Karpas-422 (cell line): ENCODE data around the gene SLC12A5. TPM values are rescaled to one million over a fixed set of nuclear protein-coding genes. Genes with fewer than 3 reads are reported as not detected.

Experiments
- DNase-seq: peaks from one replicate; pipeline ENCODE4 v3.0.0-alpha.2; 2015
- H2AFZ ChIP-seq: fragments of 200-600 bp; sonication (generic); 2 replicates; pipeline ENCODE4 v1.6.1; 2014; ENCODE audit warnings: antibody characterized with exemption, low read length, mixed read lengths
- H3K27ac ChIP-seq: fragments of 200-600 bp; sonication (generic); 2 replicates; pipeline ENCODE4 v1.5.1; 2014; ENCODE audit warnings: mild to moderate bottlenecking, low read length, moderate library complexity
- H3K27me3 ChIP-seq: fragments of 200-600 bp; sonication (generic); 2 replicates; pipeline ENCODE4 v1.6.1; 2014; ENCODE audit warnings: low read length, mixed read lengths
- H3K36me3 ChIP-seq: fragments of 200-600 bp; sonication (generic); 2 replicates; pipeline ENCODE4 v1.6.1; 2014; ENCODE audit warnings: low read length, mixed read lengths; ENCODE audit not compliant: insufficient read depth
- H3K4me1 ChIP-seq: fragments of 200-600 bp; sonication (generic); 2 replicates; pipeline ENCODE4 v1.6.1; 2014; ENCODE audit warnings: mild to moderate bottlenecking, low read length, mixed read lengths
- H3K4me2 ChIP-seq: fragments of 200-600 bp; sonication (generic); 2 replicates; pipeline ENCODE4 v1.6.1; 2014; ENCODE audit warnings: low read length, low read depth, mild to moderate bottlenecking; ENCODE audit not compliant: poor library complexity, severe bottlenecking
- H3K4me3 ChIP-seq: fragments of 200-600 bp; sonication (generic); 2 replicates; pipeline ENCODE4 v1.5.1; 2014; ENCODE audit warnings: mild to moderate bottlenecking, antibody characterized with exemption, low read length, mixed read lengths
- H3K79me2 ChIP-seq: fragments of 200-600 bp; sonication (generic); 2 replicates; pipeline ENCODE4 v1.6.1; 2014; ENCODE audit warnings: mild to moderate bottlenecking, low read length, mixed read lengths
- H3K9ac ChIP-seq: fragments of 200-600 bp; sonication (generic); 2 replicates; pipeline ENCODE4 v1.6.0; 2014; ENCODE audit warnings: low read length
- H3K9me2 ChIP-seq: fragments of 200-600 bp; sonication (generic), shearing (Covaris generic); replicated peaks from 2 replicates; pipeline ENCODE4 v1.6.0; 2014; ENCODE audit warnings: mild to moderate bottlenecking, low read length, moderate library complexity; ENCODE audit not compliant: insufficient read depth
- H3K9me3 ChIP-seq: fragments of 300-700, 200-600 bp; sonication (generic); 2 replicates; pipeline ENCODE4 v1.6.1; 2014; ENCODE audit warnings: low read length, mixed read lengths
- H4K20me1 ChIP-seq: fragments of 200-600 bp; sonication (generic); 2 replicates; pipeline ENCODE4 v1.6.1; 2014; ENCODE audit warnings: mild to moderate bottlenecking, antibody characterized with exemption, low read length, low read depth; ENCODE audit not compliant: insufficient read depth
- total RNA-seq: library from RNA; depleted of rRNA; stranded (reverse); fragments of >200 nt; shearing (Covaris generic); gene quantifications from 2 replicates; pipeline ENCODE4 v1.2.3, GENCODE V29; 2014; ENCODE audit warnings: low replicate concordance

Gene SLC12A5
- total RNA-seq, 1 experiment from 2014 or later: not detected

DNA sequence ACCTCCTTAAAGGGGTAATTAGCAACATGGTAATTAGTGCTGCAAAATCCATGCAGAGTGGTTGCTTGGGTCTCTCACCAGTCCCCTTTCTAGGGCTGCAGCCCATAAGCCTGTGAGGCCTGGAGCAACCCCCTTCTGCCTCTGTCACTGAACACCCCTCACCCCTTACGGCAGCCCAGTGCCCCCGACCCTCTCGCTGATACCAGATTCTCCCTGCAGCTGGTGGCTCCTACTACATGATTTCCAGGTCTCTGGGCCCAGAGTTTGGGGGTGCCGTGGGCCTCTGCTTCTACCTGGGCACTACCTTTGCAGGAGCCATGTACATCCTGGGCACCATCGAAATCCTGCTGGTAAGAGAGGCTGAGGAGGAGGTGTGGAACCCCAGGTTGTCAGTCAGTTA is 8.0 kb downstream of the SLC12A5 start:
- Histone ChIP-seq H3K9me2 (no peaks in the 10 kb centered on the region), H3K27me3 (no peaks in the 10 kb centered on the region), H4K20me1 (no peaks in the 10 kb centered on the region), H3K4me1 (no peaks in the 10 kb centered on the region), H2AFZ (no peak overlapping the region), H3K36me3 (no peaks in the 10 kb centered on the region), H3K4me2 (no peak overlapping the region), H3K4me3 (no peak overlapping the region), H3K79me2 (no peaks in the 10 kb centered on the region), H3K9ac (no peak overlapping the region), H3K27ac (no peak overlapping the region), H3K9me3 (no peaks in the 10 kb centered on the region)
- DNase-seq: no peak

DNA sequence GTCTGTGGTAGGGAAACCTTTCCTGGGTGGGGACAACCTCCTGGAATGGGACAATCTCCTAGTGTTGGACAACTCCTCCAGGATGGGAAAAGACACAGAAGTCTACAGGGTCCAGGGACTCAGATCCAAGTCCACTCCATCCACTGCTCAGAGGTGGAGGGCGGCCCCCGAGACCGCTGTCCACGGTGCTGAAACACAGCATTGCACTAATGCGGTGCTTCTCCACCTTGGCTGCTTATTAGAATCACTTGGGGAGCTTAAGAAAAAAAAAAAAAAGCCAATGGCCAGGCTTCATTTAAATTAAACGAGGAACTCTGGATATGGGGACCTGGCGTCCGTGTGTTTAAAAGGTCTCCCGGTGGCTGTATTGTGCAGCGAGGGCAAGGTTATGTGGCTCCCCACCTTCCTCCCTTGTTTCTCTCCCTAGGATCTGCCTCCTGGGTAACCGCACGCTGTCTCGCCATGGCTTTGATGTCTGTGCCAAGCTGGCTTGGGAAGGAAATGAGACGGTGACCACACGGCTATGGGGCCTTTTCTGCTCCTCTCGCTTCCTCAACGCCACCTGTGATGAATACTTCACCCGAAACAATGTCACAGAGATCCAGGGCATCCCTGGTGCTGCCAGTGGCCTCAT is 12.0 kb downstream of the SLC12A5 start:
- DNase-seq: peak; percentile 82
- Histone ChIP-seq H3K4me3 (no peak overlapping the region), H3K9ac (no peak overlapping the region)

DNA sequence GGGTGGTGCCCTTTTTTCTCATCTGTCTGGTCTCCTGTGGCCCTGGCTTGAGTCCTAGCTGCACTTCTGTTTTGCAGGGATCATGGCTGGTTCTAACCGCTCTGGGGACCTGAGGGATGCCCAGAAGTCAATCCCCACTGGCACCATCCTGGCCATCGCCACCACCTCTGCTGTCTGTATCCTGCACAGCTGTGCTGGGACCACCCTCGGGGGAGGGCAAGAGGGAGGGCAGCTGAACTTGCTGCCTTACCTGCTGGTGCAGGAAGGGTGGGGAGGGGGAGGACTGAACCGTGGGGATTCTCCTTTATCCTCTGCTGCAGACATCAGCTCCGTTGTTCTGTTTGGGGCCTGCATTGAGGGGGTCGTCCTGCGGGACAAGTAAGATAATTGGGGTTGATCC is 14.5 kb downstream of the SLC12A5 start:
- Histone ChIP-seq H3K79me2 (no peaks in the 10 kb centered on the region), H3K4me3 (no peak overlapping the region), H3K4me2 (no peak overlapping the region), H2AFZ (no peak overlapping the region), H4K20me1 (0 out of 2 replicates have a peak, but pooled peaks cover 8% of the 10 kb centered on the region), H3K9ac (no peak overlapping the region), H3K27ac (no peak overlapping the region), H3K4me1 (no peaks in the 10 kb centered on the region), H3K9me3 (no peaks in the 10 kb centered on the region), H3K36me3 (no peaks in the 10 kb centered on the region), H3K27me3 (no peaks in the 10 kb centered on the region), H3K9me2 (no peaks in the 10 kb centered on the region)
- DNase-seq: no peak

More for the DNA sequence above, 12.0 kb downstream of the SLC12A5 start:
- Histone ChIP-seq H2AFZ (no peak overlapping the region), H3K4me1 (no peaks in the 10 kb centered on the region), H3K9me2 (no peaks in the 10 kb centered on the region), H3K27me3 (no peaks in the 10 kb centered on the region), H3K4me2 (no peak overlapping the region), H4K20me1 (no peaks in the 10 kb centered on the region), H3K36me3 (no peaks in the 10 kb centered on the region), H3K79me2 (no peaks in the 10 kb centered on the region), H3K27ac (no peak overlapping the region), H3K9me3 (no peaks in the 10 kb centered on the region)

DNA sequence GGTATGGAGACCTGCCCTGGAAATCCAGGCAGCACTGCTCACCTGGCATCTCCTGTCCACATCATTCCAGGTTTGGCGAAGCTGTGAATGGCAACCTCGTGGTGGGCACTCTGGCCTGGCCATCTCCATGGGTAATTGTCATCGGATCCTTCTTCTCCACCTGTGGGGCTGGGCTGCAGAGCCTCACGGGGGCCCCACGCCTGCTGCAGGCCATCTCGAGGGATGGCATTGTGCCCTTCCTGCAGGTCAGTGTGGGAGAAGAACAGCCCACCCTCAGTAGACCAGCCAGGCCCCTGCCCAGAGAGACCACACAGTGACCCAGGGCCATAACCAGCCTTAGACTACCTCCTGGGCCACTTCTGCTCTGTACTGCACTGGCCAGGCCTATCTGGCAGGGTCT is 15.9 kb downstream of the SLC12A5 start:
- Histone ChIP-seq H4K20me1 (0 out of 2 replicates have a peak, but pooled peaks cover 8% of the 10 kb centered on the region), H3K9me2 (no peaks in the 10 kb centered on the region), H3K4me1 (no peaks in the 10 kb centered on the region), H3K9me3 (no peaks in the 10 kb centered on the region), H3K79me2 (no peaks in the 10 kb centered on the region), H3K4me3 (no peak overlapping the region), H2AFZ (no peak overlapping the region), H3K36me3 (no peaks in the 10 kb centered on the region), H3K27ac (no peak overlapping the region), H3K27me3 (no peaks in the 10 kb centered on the region), H3K4me2 (no peak overlapping the region), H3K9ac (no peak overlapping the region)
- DNase-seq: no peak

DNA sequence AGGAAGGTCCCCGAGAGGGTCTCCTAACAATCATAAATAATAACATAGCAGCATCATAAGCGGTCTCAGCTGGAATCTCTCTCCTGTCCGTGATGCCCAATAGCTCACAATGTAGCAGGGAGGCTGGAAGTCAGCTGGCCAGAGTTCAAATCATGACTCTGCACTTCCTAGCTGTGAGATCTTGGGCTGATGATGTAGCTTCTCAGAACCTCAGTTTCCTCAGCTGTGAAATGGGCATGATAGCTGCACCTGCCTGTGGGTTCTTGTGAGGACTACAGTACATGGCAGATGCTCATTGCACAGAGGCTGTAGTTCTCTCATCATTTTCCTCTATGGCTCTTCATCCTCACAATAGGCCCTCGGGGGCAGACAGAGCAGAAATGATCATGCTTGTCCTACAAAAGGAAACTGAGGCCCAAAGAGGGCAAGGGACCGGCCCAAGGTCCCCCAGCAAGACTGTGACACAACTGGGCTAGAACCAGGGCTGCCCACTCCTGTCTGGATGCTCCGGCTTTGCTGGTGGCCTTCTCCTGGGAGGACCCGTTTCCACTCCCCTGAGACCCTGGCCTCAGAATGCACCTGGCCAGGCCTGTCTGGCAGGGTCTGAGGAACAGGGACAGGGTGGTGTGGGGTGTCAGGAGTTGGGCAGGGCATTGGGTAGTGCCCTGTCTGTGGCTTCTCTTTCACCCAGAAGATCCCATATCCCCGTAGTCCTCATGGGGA is 17.7 kb downstream of the SLC12A5 start:
- H3K9ac ChIP-seq: no peak overlapping the region
- no peak overlapping the region for H2AFZ ChIP-seq
- H3K4me1 ChIP-seq: no peaks in the 10 kb centered on the region
- no peaks in the 10 kb centered on the region for H3K9me2 ChIP-seq
- no peak overlapping the region for H3K27ac ChIP-seq
- DNase-seq: no peak
- H3K79me2 ChIP-seq: no peaks in the 10 kb centered on the region
- H3K9me3 ChIP-seq: no peaks in the 10 kb centered on the region
- no peaks in the 10 kb centered on the region for H3K36me3 ChIP-seq
- H3K4me2 ChIP-seq: no peak overlapping the region
- no peak overlapping the region for H3K4me3 ChIP-seq
- H3K27me3 ChIP-seq: no peaks in the 10 kb centered on the region
- H4K20me1 ChIP-seq: 0 out of 2 replicates have a peak, but pooled peaks cover 8% of the 10 kb centered on the region

DNA sequence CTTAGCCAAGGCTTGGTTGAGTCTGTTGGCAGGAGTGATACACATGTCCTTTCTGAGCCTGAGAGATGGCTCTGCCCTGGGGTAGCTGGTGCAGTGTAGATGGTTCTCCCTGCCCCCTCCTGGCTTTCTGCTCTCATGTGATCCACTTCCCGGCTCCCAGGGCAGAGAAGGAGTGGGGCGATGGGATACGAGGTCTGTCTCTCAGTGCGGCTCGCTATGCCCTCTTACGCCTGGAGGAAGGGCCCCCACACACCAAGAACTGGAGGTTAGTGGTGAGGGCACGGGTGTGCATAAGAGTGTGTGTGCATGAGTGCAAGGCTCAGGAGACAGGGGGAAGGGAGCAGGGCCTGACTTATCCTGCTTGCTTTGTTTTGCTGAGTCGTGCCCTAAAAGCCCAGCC is 18.8 kb downstream of the SLC12A5 start:
- H3K9me3 ChIP-seq: no peaks in the 10 kb centered on the region
- no peak overlapping the region for H2AFZ ChIP-seq
- H3K27me3 ChIP-seq: no peaks in the 10 kb centered on the region
- H3K9me2 ChIP-seq: no peaks in the 10 kb centered on the region
- H3K36me3 ChIP-seq: no peaks in the 10 kb centered on the region
- H4K20me1 ChIP-seq: 0 out of 2 replicates have a peak, but pooled peaks cover 8% of the 10 kb centered on the region
- H3K27ac ChIP-seq: no peak overlapping the region
- no peak for DNase-seq
- no peak overlapping the region for H3K9ac ChIP-seq
- no peak overlapping the region for H3K4me2 ChIP-seq
- no peaks in the 10 kb centered on the region for H3K79me2 ChIP-seq
- H3K4me1 ChIP-seq: no peaks in the 10 kb centered on the region
- no peak overlapping the region for H3K4me3 ChIP-seq

DNA sequence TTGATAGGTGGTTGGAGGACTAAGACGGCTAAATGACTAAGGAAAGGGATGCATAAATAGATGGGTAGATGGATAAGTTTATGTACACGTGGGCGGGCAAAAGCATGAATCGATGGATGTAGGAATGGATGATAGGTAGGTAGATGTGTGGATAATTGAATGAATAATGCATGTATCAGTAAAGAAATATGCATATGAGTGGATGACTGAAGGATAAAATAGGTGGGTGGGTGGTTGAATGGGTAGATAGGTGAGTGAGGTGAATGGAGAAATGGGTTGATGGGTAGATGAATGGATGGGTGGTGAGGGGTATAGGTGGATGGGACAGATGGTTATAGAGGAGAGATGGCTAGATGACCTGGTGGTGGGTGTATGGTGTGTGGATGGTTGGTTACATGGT is 20.2 kb downstream of the SLC12A5 start:
- no peak overlapping the region for H2AFZ ChIP-seq
- DNase-seq: no peak
- no peaks in the 10 kb centered on the region for H3K36me3 ChIP-seq
- no peaks in the 10 kb centered on the region for H3K79me2 ChIP-seq
- no peak overlapping the region for H3K27ac ChIP-seq
- H3K27me3 ChIP-seq: no peaks in the 10 kb centered on the region
- H3K4me1 ChIP-seq: no peaks in the 10 kb centered on the region
- no peaks in the 10 kb centered on the region for H3K9me3 ChIP-seq
- H3K4me3 ChIP-seq: no peak overlapping the region
- H4K20me1 ChIP-seq: 0 out of 2 replicates have a peak, but pooled peaks cover 8% of the 10 kb centered on the region
- no peak overlapping the region for H3K4me2 ChIP-seq
- no peak overlapping the region for H3K9ac ChIP-seq
- no peaks in the 10 kb centered on the region for H3K9me2 ChIP-seq

DNA sequence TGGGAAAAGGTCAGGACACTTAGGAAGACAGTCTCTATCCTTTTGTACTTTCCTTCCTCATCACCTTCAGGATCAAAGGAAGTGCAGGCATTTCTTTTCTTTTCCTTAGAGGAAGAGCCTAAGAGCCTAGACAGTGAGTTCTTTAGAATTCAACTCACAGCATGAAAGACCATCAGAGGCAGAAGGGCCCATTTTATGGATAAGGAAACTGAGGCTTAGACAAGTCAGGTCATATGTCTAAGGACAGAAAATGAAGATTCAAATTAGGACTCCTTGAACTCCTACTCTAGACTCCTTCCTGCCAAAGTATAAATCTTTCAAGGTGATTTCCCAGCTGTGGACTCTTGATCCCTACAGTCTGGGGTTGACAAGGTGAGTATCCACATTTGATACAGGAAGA is 20.8 kb downstream of the SLC12A5 start:
- H3K36me3 ChIP-seq: no peaks in the 10 kb centered on the region
- H4K20me1 ChIP-seq: peaks cover 8% of the 10 kb centered on the region; the same call in 1 of the 2 replicates
- H3K4me3 ChIP-seq: no peak overlapping the region
- H3K27me3 ChIP-seq: no peaks in the 10 kb centered on the region
- H3K4me1 ChIP-seq: no peaks in the 10 kb centered on the region
- no peak for DNase-seq
- H3K27ac ChIP-seq: no peak overlapping the region
- no peaks in the 10 kb centered on the region for H3K9me2 ChIP-seq
- no peaks in the 10 kb centered on the region for H3K79me2 ChIP-seq
- H3K9ac ChIP-seq: no peak overlapping the region
- no peaks in the 10 kb centered on the region for H3K9me3 ChIP-seq
- H2AFZ ChIP-seq: no peak overlapping the region
- no peak overlapping the region for H3K4me2 ChIP-seq
